ENCODE results near the gene CAPN15.
"Not testable (repeated sequence)": the region's sequence is repeated elsewhere in the genome, so short reads cannot be mapped to it uniquely, and the experiment has no call there.

CAPN15 gene

DNA sequence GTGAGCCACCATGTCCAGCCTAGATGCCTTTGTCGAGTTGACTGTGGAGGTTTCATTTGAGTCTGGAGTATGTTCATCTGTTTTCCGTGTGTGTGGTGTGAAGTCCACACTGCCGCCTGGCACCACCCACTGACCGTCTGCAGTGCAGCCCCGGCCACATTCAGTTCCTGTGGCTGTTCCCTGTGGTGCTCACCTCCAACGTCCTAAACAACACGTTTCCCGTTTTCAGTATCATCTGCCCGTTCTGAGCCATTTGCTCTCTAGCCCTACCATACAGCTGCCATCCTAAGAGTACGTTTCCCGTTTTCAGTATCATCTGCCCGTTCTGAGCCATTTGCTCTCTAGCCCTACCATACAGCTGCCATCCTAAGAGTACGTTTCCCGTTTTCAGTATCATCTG, 20.0 kb upstream of the CAPN15 start:
- DNase-seq (ENCODE audit: low read depth) = not testable (repeated sequence)

DNA sequence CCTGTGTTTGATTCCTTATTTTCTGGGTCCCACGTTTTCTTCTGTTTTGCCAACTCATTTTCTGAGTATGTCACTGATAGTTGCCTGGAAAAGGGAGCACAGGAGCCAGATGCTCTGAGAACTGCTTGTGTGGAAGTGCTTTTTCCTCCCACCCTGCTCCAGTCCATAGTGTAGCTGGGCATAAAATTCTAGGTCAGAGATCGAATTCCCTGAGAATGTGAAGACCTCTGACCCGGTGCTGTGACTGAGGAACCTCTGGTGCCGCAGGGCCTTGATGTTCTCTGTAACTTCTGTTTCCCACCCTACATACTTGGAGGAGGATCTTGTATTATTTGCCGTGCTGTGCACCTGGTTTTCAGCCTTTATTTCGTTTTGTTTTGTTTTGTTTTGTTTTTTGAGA, 19.5 kb upstream of the CAPN15 start:
- DNase-seq (ENCODE audit: low read depth) = no peak

DNA sequence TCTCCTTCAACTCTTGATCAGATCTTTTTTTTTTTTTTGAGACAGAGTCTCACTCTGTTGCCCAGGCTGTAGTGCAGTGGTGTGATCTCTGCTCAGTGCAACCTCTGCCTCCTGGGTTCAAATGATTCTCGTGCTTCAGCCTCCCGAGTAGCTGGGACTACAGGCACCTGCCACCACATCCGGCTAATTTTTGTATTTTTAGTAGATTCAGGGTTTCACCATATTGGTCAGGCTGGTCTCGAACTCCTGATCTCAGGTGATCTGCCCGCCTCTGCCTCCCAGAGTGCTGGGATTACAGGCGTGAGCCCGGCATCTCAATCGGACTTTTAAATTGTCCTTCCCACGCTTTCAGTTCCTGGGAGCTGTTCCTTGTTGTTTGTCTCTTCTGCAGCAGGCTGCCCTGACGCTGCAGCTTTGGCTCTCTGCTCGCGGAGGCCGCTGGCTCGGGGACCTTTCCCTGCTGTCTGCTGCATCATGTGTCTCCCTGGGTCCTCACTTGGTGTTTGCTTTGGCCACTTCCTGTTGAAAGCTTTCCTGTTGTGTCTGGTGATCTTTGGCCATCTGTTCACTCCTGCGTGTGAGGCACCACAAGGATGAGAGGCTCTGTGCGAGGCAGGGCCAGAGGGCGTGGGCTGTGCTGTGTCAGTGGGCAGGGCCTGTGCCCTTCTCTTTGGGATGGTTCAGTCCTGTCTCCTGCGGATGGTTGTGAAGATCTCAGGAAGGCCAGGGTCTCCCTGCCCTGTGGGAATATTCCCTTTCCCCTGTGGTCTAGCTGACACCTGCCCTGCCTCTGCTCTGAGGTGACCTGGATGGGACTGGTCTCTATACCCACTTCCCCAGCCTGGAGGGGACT, 18.4 kb upstream of the CAPN15 start:
- DNase-seq (ENCODE audit: low read depth) = peak; percentile 59

DNA sequence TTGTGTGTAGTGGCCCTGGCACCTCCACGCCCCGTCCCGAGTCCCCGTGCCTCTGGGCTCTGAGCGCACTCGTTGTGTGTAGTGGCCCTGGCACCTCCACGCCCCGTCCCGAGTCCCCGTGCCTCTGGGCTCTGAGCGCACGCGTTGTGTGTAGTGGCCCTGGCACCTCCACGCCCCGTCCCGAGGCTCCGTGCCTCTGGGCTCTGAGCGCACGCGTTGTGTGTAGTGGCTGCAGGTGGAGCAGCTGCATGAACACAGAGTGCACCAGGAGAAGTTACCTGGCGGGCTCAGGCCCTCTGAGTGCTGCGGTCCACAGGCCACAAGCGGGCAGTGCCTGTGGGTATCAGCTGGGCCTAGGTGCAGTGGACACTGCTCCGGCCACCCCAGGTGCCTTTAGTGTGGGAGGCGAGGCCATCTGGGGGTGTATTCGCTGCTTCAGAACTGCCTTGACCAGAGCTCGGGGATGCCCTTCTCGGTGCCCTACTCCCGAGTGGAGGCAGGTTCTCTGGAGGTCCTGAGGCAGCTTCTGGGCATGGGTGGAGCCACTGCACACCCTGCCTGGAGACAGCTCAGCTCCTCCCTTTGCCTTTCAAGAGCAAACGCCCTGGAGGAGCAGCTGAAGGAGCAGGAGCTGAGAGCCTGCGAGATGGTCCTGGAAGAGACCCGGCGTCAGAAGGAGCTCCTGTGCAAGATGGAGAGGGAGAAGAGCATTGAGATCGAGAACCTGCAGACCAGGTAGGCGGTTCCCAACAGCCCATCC, 17.3 kb upstream of the CAPN15 start:
- no peak for DNase-seq (ENCODE audit: low read depth)

DNA sequence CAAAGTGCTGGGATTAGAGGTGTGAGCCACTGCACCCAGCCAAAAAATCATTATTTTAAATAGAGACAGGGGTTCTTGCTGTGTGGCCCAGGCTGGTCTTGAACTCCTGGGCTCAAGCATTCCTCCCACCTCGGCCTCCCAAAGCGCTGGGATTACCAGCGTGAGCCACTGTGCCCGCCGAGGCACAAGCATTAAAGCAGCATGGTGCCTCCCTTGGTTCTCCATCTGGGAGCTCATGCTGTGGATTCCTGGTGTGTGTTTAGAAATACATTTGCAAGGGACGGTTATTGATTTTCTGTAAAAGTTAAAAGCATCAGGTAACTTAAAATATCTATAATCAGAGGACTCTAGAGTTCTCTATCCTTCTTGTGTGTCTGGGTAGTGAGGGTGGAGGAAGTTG, 14.7 kb upstream of the CAPN15 start:
- no peak for DNase-seq (ENCODE audit: low read depth)

DNA sequence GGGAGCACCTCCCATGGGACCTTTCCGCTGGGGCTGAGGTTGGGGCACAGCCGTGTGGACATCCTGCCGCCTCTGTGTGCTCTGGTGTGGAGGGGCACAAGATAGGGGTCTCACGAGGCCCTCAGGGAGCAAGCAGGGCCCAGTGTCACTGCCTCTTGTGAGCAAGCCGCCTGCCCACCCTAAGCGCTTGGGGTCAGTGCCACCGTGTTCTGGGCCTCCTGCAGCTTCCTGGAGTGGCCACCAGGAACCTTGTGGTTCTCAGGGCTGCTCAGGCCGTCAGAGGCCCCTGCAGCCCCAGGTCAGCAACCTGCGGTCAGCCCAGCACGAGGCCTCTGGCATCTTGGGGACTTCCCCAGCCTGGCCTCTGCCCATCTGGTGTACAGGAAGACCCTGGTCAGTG, 13.6 kb upstream of the CAPN15 start:
- no peak for DNase-seq (ENCODE audit: low read depth)

DNA sequence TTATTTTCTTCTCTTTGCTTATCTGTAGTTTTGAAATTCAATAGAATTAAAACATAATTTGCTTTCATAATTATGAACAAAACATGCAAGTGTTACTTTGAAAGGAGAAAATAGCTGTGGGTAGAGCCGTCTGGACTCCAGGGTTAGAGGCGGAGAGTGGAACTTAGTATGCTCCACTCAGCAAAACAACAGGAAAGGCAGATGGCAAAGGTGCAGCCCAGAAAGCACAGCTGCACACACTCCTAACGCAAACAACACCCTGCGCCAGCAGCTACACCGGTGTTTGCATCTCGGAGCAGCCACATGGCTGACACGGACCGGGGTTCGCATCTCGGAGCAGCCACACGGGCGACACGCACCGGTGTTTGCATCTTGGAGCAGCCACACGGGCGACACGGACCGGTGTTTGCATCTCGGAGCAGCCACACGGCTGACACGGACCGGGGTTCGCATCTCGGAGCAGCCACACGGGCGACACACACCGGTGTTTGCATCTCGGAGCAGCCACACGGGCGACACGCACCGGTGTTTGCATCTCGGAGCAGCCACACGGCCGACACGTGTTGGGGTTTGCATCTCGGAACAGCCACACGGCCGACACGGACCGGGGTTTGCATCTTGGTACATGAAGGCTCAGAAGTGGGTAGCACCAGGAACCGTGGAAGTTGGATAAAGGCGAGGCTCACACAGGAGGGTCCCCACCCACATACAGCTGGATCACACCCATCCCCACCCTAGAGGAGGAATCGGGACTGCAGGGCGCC, 12.2 kb upstream of the CAPN15 start:
- no peak for DNase-seq (ENCODE audit: low read depth)

DNA sequence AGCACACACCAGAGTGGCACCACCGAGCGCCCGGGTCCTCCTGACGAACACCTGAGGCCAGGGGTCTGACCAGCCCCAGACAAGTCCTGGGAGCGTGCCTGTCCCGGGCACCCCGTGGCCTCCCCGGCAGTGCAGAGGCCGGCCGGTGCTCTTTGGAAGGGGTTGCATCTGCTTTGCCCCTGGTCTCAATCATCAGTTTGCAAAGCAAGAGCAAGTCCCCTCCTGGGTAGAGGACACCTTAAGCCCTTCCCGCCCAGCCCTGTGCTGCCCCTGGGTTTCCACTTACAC, 11.6 kb upstream of the CAPN15 start:
- DNase-seq (ENCODE audit: low read depth) = no peak

DNA sequence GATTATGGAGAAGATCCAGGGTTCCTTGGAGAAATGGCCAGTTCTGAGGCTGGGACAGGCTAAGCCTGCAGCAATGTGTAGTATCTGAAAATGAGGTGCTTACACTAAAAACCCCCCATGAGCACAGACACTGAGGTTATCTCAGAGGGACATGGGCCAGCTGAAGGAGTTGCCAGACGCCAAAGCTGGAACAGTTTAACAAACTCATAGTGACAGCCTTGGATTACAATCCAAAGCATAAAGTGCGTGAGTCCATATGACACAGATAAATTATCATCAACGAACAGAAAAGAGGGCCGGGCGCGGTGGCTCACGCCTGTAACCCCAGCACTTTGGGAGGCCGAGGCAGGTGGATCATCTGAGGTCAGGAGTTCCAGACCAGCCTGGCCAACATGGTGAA, 11.2 kb upstream of the CAPN15 start:
- DNase-seq (ENCODE audit: low read depth) = no peak

DNA sequence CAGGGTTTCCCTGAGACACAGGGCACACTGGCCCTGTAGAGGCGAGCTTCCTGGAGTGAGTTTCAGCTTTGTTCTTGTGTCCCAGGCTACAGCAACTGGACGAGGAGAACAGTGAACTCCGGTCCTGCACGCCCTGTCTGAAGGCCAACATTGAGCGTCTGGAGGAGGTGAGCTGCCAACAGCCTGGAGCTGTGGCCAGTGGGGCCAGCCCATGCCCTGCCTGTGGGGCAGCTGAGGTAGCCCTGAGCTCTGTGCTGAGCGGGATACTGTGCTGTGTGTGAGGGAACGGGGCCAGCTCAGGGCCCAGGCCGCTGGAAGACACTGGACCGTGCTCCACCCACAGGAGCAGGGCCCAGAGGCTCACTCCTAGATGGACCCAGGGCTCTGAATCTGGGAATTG, 8.7 kb upstream of the CAPN15 start:
- DNase-seq (ENCODE audit: low read depth) = no peak

DNA sequence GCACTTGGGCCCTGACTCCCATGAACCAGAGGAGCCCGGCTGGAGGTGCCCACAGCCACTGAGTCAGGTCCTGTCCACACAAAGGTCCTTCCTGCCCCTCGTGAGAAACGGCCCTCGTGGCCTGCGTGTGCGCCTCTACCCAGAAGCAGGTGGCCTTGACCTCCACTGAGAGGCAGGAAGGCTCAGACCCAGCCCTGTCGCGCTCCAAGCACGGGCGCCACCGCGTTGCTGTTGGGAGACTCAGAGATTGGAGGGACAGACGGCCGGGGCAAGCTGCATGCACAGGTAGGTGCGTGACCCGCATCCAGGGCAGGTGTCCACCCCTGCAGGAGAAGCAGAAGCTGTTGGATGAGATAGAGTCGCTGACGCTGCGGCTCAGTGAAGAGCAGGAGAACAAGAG, 8.1 kb upstream of the CAPN15 start:
- DNase-seq (ENCODE audit: low read depth) = no peak

DNA sequence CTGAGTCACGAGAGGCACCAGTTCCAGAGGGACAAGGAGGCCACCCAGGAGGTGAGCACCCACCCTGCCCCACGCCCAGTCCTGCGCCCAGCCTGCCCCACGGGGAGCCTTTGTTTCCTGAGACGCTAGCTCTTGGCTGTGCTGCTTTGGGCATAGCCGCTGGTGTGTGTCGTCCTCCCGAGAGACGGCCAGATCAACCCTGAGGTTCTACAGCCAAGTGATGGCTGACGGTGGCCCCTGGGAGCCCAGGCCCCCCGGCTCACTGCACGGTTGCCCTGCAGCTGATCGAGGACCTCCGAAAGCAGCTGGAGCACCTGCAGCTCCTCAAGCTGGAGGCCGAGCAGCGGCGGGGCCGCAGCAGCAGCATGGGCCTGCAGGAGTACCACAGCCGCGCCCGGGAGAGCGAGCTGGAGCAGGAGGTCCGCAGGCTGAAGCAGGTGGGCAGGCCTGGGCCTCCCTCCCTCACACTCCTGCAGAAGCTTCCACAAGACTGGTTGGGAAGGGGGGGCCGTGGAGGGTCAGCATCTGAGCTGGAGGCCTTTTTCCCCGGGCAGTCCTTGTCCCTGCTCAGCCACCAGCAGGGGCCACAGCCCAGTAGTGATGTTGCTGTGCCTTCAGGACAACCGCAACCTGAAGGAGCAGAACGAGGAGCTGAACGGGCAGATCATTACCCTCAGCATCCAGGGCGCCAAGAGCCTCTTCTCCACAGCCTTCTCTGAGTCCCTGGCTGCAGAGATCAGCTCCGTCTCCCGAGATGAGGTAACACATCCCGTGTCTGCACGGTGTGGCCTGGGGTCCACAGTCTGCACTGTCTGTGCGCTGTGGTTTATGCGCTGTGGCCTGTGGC, 7.4 kb upstream of the CAPN15 start:
- no peak for DNase-seq (ENCODE audit: low read depth)

DNA sequence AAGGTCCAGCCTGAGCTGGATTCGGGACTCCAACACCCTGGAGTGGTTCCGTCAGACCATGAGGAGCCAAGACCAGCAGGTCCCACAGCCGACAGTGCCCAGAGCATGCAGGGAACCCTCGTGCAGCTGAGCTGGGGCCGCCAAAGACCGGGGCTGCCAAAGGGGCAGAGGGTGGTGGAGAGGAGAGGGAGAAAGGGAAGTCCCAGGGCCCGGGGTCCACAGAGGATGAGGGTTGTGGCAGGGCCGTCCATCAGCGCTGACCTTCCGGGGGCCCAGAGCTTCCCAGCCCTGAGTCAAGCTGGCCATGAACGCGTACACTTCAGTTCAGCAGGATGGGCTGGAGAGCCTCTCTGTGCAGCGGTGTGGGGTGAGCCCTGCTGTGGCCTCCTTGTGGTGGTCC, 6.7 kb upstream of the CAPN15 start:
- no peak for DNase-seq (ENCODE audit: low read depth)

DNA sequence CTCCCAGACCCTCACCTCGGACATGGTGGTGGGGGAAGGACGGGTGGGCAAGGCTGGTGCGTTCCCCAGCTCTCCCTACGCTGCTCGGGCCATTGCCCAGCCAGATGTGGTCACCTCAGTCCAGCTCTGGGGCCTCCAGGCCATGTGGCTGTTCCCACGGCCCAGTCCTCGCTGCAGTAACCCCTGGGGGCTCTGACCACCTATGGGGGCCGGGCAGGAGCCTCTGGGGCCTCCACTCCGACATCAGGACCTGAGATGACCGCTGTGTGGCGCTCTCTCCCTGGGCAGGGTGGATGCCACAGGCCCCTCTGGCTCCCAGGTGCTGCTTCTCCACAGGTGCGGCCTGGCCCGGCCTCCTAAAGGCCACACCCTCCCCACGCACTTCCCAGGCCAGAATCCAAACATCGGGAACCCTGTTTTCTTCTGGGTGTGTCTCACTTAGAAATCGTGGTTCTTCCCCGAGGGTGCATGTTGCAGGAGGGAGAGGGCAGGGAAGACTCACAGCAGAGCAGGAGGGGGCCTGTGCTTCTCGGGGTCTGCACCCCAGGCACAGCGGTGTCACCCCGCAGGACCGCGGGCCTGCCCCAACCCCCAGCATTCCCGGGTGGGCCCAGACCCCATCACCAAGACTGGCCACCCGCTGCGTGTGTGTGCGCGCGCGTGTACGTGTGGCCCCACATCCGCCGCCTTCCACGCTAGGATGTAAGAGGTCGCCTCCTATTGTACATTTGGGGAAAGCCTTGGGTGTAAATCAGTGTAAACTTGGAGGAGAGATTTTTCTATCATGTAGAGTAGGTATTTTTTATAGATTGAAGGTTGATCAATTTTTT, 5.9 kb upstream of the CAPN15 start:
- no peak for DNase-seq (ENCODE audit: low read depth)

DNA sequence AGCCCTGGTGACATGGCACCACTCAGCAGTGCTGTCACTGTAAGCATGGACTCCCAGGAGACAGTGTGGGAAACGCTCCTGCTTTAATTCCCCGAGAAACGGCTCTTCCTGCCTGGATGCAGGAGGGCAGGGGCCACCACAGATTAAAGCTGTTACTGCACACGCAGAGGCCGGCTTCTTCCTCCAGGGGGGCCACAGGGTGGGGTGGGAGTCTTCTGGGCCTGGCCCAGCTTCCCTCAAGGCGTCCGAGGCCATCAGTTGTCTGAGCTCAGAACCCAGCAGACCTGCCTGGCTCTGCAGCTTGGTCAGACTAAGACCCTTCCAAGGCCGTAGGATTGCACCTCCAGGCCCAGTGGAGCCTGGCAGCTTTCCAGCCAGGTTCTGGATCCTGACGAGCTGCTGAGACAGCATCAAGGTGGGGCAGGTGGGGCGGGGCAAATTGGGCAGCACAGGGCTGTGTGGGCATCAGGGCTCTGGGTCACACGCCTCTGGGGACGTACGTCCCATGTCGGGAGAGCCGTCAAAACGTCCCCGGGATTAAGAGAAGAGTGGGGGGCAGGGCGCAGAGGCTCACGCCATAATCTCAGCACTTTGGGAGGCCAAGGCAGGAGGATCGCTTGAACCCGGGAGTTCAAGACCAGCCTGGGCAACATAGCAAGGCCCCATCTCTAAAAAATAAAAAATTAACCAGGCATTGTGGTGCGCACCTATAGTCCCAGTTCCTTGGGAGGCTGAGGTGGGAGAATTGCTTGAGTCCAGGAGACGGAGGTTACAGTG, 5.0 kb upstream of the CAPN15 start:
- DNase-seq (ENCODE audit: low read depth) = no peak

DNA sequence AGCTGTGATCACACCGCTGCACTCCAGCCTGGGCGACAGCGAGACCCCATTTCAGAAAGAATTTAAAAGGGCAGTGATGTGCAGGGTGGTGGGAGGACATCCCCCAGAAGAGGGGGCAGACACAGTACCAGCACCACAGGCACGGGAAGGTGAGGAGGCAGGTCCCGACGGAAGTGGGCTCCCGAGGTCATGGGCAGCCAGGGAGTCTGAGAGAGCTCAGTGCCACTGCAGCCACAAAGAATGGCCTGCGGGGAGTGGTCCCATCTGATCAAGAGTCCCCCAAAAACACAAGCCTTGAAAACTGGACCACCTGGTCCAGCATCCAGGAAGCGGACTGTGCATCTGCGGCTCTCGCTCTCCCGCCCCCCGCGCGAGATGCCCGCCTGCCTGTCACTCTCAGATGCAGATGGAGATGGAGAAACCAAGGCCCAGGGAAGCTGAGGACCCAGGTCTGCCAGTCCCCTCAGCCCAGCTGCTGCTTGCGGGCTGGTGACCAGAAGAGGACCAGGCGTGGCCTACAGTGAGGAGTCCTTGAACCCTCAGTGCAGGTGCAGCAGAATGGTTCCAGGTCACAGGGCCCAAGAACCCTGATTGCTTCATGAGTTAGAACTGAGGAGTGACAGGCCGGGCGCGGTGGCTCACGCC, 4.3 kb upstream of the CAPN15 start:
- DNase-seq (ENCODE audit: low read depth) = no peak

DNA sequence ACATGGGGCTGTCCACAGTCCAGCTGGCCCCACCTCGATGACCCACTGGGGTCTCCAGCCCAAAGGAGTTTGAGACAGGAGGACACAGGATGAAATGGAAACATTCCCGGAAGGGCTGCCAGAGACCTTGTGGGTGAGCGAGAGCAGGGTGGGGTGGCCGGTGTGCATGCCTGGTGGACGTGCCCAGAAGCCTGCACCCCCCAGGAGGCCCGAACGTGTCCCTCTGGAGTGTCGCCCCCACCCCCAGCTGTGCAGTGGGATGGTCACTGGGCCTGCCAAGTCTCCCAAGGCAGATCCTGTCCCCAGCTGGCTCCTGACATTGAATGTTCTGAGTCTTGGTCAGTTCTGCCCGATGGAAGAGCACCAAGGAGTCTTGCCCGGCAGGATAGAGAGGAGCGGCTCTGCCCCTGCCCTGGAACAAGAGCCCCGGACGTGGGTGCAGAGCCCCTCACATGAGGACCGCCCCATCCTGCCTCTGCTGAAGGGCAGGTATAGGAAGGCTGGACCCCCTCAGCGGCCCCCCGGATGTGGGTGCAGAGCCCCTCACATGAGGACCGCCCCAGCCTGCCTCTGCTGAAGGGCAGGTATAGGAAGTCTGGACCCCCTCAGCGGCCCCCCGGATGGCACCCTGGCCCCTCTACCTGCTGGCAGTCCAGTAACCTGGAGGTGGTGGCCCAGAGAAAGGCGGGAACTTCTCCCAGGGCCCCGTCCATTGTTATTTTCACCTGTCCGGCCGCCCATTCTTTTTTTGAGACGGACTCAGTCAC, 3.1 kb upstream of the CAPN15 start:
- DNase-seq (ENCODE audit: low read depth) = no peak

DNA sequence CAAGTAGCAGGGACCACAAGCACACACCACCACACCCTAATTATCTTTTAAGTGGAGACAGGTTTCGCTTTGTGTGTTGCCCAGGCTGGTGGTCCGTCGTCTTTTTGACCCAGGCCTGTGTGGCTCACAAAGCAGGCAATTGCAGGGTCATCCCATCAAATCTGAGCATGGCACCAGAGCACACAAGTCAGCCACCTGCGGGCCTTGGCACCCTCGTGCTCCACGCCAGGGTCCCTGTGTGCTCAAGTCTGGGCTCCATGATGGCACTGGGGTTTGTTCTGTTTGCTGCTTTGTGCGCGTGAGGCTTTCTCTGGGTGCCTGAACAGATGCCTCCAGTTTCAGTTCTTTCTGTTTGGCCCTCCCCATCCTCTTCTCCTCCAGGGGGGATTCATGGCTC, 2.4 kb upstream of the CAPN15 start:
- no peak for DNase-seq (ENCODE audit: low read depth)

DNA sequence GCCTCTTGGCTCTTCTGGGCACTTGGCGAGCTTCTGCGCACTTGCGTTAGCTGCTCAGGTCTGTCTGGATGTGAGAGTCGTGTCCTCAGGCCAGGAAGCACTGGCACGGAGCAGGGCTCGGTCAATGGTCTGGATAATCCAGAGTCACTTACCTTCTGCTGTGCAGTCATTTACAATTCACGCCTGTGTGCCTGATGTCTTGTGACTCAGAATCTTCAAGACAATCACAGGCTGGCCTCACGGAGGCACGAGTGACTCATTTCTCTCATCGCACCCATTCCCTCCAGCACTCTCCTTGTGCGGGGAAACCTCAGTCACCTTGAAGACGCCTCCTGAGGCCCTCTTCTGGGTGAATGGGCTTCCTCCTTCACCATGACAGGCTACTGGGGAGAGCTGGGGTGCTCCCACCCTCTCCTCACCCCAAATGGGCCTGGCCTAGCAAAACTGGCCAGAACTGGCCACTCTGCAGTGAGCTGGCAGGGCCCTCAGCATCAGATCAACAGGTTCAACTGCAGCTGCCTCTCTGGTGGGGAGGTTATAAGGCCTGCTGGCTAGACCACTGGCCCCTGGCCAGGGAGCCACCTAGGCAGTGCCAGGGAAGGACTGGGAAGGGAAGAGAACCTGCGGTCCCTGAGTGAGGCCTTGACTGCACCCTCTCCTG, 1.9 kb upstream of the CAPN15 start:
- no peak for DNase-seq (ENCODE audit: low read depth)
